Measurements from ENCODE around the gene ST6GALNAC3. TPM values are rescaled to one million over a fixed set of nuclear protein-coding genes. Genes with fewer than 3 reads are reported as not detected.

Gene ST6GALNAC3
- total RNA-seq (15.8 TPM), polyA plus RNA-seq (ENCODE audit: insufficient read depth, low read depth, low replicate concordance) (8.8 TPM)
- long read RNA-seq, donor 1, partial matches to known transcripts = 28 of 28 reads
- long read RNA-seq, donor 1, other reads (novel, unspliced or antisense) = 0 of 28 reads
- long read RNA-seq, donor 2, partial matches to known transcripts = 35 of 36 reads
- long read RNA-seq, donor 2, other reads (novel, unspliced or antisense) = 0 of 36 reads
- long read RNA-seq, donor 3, partial matches to known transcripts = 15 of 15 reads
- long read RNA-seq, donor 3, other reads (novel, unspliced or antisense) = 0 of 15 reads
- long read RNA-seq, donor 4, partial matches to known transcripts = 37 of 37 reads
- long read RNA-seq, donor 4, other reads (novel, unspliced or antisense) = 0 of 37 reads
- long read RNA-seq, donor 5 = 0 reads
- long read RNA-seq, donor 6, partial matches to known transcripts = 27 of 31 reads
- long read RNA-seq, donor 6, other reads (novel, unspliced or antisense) = 0 of 31 reads
- long read RNA-seq, donor 7, partial matches to known transcripts = 4 of 7 reads
- long read RNA-seq, donor 7, other reads (novel, unspliced or antisense) = 3 of 7 reads
- long read RNA-seq, donor 8, partial matches to known transcripts = 36 of 37 reads
- long read RNA-seq, donor 8, other reads (novel, unspliced or antisense) = 0 of 37 reads
- long read RNA-seq, donor 9, partial matches to known transcripts = 14 of 14 reads
- long read RNA-seq, donor 9, other reads (novel, unspliced or antisense) = 0 of 14 reads
- long read RNA-seq, donor 10, partial matches to known transcripts = 16 of 17 reads
- long read RNA-seq, donor 10, other reads (novel, unspliced or antisense) = 0 of 17 reads

DNA sequence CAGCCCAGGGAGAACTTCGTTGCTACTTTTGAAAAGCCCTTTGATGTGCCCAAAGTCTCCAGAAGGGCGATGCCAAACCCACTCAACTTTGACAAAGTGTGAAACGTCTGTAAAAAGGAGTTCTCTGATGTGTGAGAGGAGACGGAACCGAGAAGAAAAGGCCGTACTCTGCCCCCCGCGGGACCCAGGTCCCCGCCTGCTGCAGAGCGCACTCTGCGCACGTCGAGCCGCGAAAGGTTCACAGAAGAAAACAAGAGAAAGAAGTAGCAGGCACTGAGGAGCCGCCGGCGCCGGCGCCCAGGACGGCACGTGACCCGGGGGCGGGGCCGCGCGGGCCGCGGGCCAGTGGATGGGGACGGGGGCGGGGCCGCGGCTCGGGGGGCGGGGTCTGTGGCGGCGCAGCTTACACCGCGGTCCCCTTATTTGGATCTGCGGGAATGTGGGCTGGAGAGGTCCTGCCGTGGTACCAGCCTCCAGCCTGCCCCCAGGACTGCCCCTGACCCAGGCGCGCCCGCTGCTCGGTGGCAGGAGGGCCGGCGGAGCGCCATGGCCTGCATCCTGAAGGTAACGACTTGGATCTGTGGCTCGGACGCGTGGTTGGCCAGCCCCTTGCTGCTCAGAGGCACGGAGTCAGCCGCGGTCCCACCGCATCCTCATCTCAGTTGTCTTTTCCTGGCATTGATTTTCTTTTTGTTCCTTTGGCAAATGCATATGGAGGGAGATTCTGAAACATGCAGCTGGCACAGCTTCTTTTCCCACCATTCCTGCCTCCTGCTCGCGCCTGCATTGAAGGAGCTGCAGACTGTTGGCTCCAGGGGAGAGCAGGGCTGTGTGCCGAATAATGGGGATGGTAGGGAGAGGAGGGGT lies at the start of gene ST6GALNAC3:
Gene ST6GALNAC3 (plus strand): TSS at position 426 of the 867 bp plus-strand sequence.
- Histone ChIP-seq H3K4me3 (ENCODE audit: low read length in 3 of 3) (peak within 1 kb of the TSS; percentile 77 to 87 (median 83)), H3K4me1 (ENCODE audit: control insufficient read depth in 2 of 3, insufficient read depth in 2 of 3, low read depth in 1 of 3, low read length in 3 of 3) (peaks cover 0 to 8% (median 0%) of the 10 kb centered on the region in 3 donors), H3K9ac (ENCODE audit: low read length in 3 of 3) (peak within 1 kb of the TSS; percentile 63 to 87 (median 78)), H3K9me3 (ENCODE audit: control insufficient read depth in 2 of 3, insufficient read depth in 1 of 3, low read length in 3 of 3) (no peaks in the 10 kb centered on the region), H3K36me3 (ENCODE audit: control insufficient read depth in 2 of 3, insufficient read depth in 3 of 3, low read length in 3 of 3) (no peaks in the 10 kb centered on the region), H3K27ac (ENCODE audit: low read depth in 2 of 2, low read length in 2 of 2) (peak within 1 kb of the TSS; percentile 51 to 72), H3K27me3 (ENCODE audit: control insufficient read depth, insufficient read depth, low read length) (no peaks in the 10 kb centered on the region)
- TF ChIP-seq, protein P1, sequence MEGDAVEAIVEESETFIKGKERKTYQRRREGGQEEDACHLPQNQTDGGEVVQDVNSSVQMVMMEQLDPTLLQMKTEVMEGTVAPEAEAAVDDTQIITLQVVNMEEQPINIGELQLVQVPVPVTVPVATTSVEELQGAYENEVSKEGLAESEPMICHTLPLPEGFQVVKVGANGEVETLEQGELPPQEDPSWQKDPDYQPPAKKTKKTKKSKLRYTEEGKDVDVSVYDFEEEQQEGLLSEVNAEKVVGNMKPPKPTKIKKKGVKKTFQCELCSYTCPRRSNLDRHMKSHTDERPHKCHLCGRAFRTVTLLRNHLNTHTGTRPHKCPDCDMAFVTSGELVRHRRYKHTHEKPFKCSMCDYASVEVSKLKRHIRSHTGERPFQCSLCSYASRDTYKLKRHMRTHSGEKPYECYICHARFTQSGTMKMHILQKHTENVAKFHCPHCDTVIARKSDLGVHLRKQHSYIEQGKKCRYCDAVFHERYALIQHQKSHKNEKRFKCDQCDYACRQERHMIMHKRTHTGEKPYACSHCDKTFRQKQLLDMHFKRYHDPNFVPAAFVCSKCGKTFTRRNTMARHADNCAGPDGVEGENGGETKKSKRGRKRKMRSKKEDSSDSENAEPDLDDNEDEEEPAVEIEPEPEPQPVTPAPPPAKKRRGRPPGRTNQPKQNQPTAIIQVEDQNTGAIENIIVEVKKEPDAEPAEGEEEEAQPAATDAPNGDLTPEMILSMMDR (IDR thresholded peaks at IDR 0.05; ENCODE audit: borderline replicate concordance, extremely low read depth, insufficient read depth) = no peak
- DNase-seq = peak; percentile 86 to 93 (median 91)
- intact Hi-C loops (cut with DNase I) = no loop called here
- FAIRE-seq = no peak

DNA sequence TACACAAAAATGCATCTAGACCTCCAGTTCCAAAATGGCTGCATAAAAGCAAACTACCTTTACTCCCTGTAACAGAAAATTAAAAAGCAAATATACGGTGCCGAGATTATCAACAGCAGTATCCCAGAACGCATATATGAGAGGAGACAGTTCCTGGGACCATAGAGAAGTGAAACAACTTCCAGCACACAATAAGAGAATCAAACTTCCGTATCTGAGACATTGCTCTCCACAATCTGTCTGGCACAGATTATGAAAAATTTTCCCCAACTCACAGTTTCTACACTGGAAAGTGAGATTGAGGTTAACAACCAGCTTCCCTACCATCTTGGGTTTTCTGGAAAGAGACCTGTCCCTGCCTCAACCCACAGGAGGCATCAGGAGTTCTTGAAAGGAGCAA lies 47.2 kb upstream of the ST6GALNAC3 start:
- Histone ChIP-seq H3K27ac (ENCODE audit: low read depth in 2 of 2, low read length in 2 of 2) (no peak overlapping the region), H3K27me3 (ENCODE audit: control insufficient read depth, insufficient read depth, low read length) (no peaks in the 10 kb centered on the region), H3K4me1 (ENCODE audit: control insufficient read depth in 2 of 3, insufficient read depth in 2 of 3, low read depth in 1 of 3, low read length in 3 of 3) (no peaks in the 10 kb centered on the region), H3K36me3 (ENCODE audit: control insufficient read depth in 2 of 3, insufficient read depth in 3 of 3, low read length in 3 of 3) (no peaks in the 10 kb centered on the region), H3K4me3 (ENCODE audit: low read length in 3 of 3) (no peak overlapping the region), H3K9ac (ENCODE audit: low read length in 3 of 3) (no peak overlapping the region), H3K9me3 (ENCODE audit: control insufficient read depth in 2 of 3, insufficient read depth in 1 of 3, low read length in 3 of 3) (no peaks in the 10 kb centered on the region)
- DNase-seq (no peak), FAIRE-seq (no peak)
- intact Hi-C loops (cut with DNase I) = no loop called here
- TF ChIP-seq, protein P1 (IDR thresholded peaks at IDR 0.05; ENCODE audit: borderline replicate concordance, extremely low read depth, insufficient read depth) = no peak

DNA sequence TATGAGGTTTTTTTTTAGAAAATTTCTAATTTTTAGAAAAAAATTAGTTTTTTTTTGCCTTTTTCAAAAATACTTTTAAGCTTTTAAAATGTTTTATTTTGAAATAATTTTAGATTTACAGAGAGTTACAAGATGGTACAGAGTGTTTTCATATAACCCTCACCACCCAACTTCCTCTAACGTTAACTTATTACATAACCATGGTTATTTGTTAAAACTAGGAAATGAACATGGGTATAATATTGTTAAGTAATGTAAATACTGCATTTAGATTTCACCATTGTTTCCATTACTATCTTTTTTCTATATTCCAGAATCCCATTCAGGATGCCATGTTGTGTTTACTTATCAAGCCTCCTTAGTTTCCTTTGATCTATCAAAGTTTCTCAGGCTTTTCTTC lies 45.2 kb upstream of the ST6GALNAC3 start:
- DNase-seq = no peak
- intact Hi-C loops (cut with DNase I) = no loop called here
- H3K9ac ChIP-seq (ENCODE audit: low read length in 3 of 3) = no peak overlapping the region
- no peaks in the 10 kb centered on the region for H3K9me3 ChIP-seq (ENCODE audit: control insufficient read depth in 2 of 3, insufficient read depth in 1 of 3, low read length in 3 of 3)
- H3K27ac ChIP-seq (ENCODE audit: low read depth in 2 of 2, low read length in 2 of 2) = no peak overlapping the region
- no peak overlapping the region for H3K4me3 ChIP-seq (ENCODE audit: low read length in 3 of 3)
- H3K27me3 ChIP-seq (ENCODE audit: control insufficient read depth, insufficient read depth, low read length) = no peaks in the 10 kb centered on the region
- H3K36me3 ChIP-seq (ENCODE audit: control insufficient read depth in 2 of 3, insufficient read depth in 3 of 3, low read length in 3 of 3) = no peaks in the 10 kb centered on the region
- no peak for FAIRE-seq
- TF ChIP-seq, protein P1 (IDR thresholded peaks at IDR 0.05; ENCODE audit: borderline replicate concordance, extremely low read depth, insufficient read depth) = no peak
- no peaks in the 10 kb centered on the region for H3K4me1 ChIP-seq (ENCODE audit: control insufficient read depth in 2 of 3, insufficient read depth in 2 of 3, low read depth in 1 of 3, low read length in 3 of 3)

Measured in kidney (tissue), 22 donors.